Measurements from ENCODE around the gene BDP1.
"Not testable (repeated sequence)": the region's sequence is repeated elsewhere in the genome, so short reads cannot be mapped to it uniquely, and the experiment has no call there.

BDP1 gene

GRCh38 chr5:71494202-71494601 lies 38.8 kb downstream of the BDP1 start:
- H2BK12ac ChIP-seq (ENCODE audit: low read length in 2 of 2); H3K18ac ChIP-seq (ENCODE audit: low read depth in 1 of 2, low read length in 2 of 2); H3K9ac ChIP-seq (ENCODE audit: low read length); H3K4me1 ChIP-seq (ENCODE audit: control insufficient read depth, insufficient read depth, low read depth, low read length); H2AK5ac ChIP-seq (ENCODE audit: low read length, severe bottlenecking); H3K23ac ChIP-seq (ENCODE audit: low read length in 2 of 2); H3K27ac ChIP-seq (ENCODE audit: low read length, poor library complexity, severe bottlenecking); H2BK15ac ChIP-seq (ENCODE audit: low read depth, poor library complexity, severe bottlenecking); H3K4me2 ChIP-seq (ENCODE audit: low read length, poor library complexity, severe bottlenecking); H2BK5ac ChIP-seq (ENCODE audit: low read depth, low read length, poor library complexity, severe bottlenecking); H4K91ac ChIP-seq (ENCODE audit: low read length); H3K27me3 ChIP-seq (ENCODE audit: control insufficient read depth in 1 of 2, insufficient read depth in 1 of 2, low read length in 2 of 2); DNase-seq; H4K8ac ChIP-seq (ENCODE audit: low read length); H3K4ac ChIP-seq (ENCODE audit: low read depth in 1 of 2, low read length in 2 of 2); H2BK120ac ChIP-seq (ENCODE audit: low read depth, low read length); H3K9me3 ChIP-seq (ENCODE audit: control insufficient read depth, low read length); H3K14ac ChIP-seq (ENCODE audit: low read length in 2 of 2); H2AFZ ChIP-seq (ENCODE audit: low read depth, low read length); H3K4me3 ChIP-seq (ENCODE audit: insufficient read depth in 1 of 2, low read depth in 1 of 2, low read length in 2 of 2): not testable (repeated sequence)
- 76% methylated on average over 2 of the region's 4 CpGs for WGBS
- peaks cover 20% of the 10 kb centered on the region for H3K79me1 ChIP-seq (replicated peaks; ENCODE audit: low read length, poor library complexity, severe bottlenecking)
- H3K36me3 ChIP-seq (ENCODE audit: control insufficient read depth in 1 of 2, insufficient read depth in 2 of 2, low read depth in 1 of 2, low read length in 2 of 2) = peaks cover 23 to 83% of the 10 kb centered on the region in 2 experiments

- not testable (repeated sequence) for H3K18ac ChIP-seq (ENCODE audit: low read depth in 1 of 2, low read length in 2 of 2); H3K27me3 ChIP-seq (ENCODE audit: control insufficient read depth in 1 of 2, insufficient read depth in 1 of 2, low read length in 2 of 2); H4K91ac ChIP-seq (ENCODE audit: low read length); H2AFZ ChIP-seq (ENCODE audit: low read depth, low read length); DNase-seq; H3K9me3 ChIP-seq (ENCODE audit: control insufficient read depth, low read length); H2BK120ac ChIP-seq (ENCODE audit: low read depth, low read length); H3K4me3 ChIP-seq (ENCODE audit: insufficient read depth in 1 of 2, low read depth in 1 of 2, low read length in 2 of 2); H2AK5ac ChIP-seq (ENCODE audit: low read length, severe bottlenecking); H2BK5ac ChIP-seq (ENCODE audit: low read depth, low read length, poor library complexity, severe bottlenecking); H3K23ac ChIP-seq (ENCODE audit: low read length in 2 of 2); H3K14ac ChIP-seq (ENCODE audit: low read length in 2 of 2); H3K9ac ChIP-seq (ENCODE audit: low read length); H3K4me1 ChIP-seq (ENCODE audit: control insufficient read depth, insufficient read depth, low read depth, low read length); H3K4me2 ChIP-seq (ENCODE audit: low read length, poor library complexity, severe bottlenecking); H4K8ac ChIP-seq (ENCODE audit: low read length); H2BK15ac ChIP-seq (ENCODE audit: low read depth, poor library complexity, severe bottlenecking); H2BK12ac ChIP-seq (ENCODE audit: low read length in 2 of 2); H3K4ac ChIP-seq (ENCODE audit: low read depth in 1 of 2, low read length in 2 of 2); H3K27ac ChIP-seq (ENCODE audit: low read length, poor library complexity, severe bottlenecking)
- Histone ChIP-seq H3K79me1 (replicated peaks; ENCODE audit: low read length, poor library complexity, severe bottlenecking) (peaks cover 19% of the 10 kb centered on the region), H3K36me3 (ENCODE audit: control insufficient read depth in 1 of 2, insufficient read depth in 2 of 2, low read depth in 1 of 2, low read length in 2 of 2) (peaks cover 39 to 82% of the 10 kb centered on the region in 2 experiments)
- WGBS = 100% methylated on average over 9 of the region's 9 CpGs
Observed at GRCh38 chr5:71498756-71499155, 43.3 kb downstream of the BDP1 start.

DNA sequence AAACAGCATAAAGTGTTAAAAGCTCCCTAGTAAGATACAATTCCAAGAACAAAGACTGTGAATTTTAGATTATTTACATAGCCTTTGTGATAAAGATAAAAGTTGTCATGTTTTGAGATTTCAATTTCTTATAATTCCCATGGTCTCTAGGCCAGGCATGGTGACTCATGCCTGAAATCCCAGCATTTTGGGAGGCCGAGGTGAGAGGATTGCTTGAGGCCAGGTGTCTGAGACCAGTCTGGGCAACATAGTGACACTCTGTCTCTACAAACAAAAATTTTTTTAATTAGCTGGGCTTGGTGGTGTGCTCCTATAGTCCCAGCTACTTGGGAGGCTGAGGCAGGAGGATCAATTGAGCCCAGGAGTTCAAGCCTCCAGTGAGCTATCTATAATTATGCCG lies 48.1 kb downstream of the BDP1 start:
- no peak overlapping the region for H3K4ac ChIP-seq (ENCODE audit: low read depth in 1 of 2, low read length in 2 of 2)
- no peak overlapping the region for H3K4me3 ChIP-seq (ENCODE audit: insufficient read depth in 1 of 2, low read depth in 1 of 2, low read length in 2 of 2)

GRCh38 chr5:71522151-71522550 lies 66.7 kb downstream of the BDP1 start:
- Histone ChIP-seq H4K91ac (ENCODE audit: low read length) (no peak overlapping the region), H3K9me3 (ENCODE audit: control insufficient read depth, low read length) (no peaks in the 10 kb centered on the region), H2BK15ac (ENCODE audit: low read depth, poor library complexity, severe bottlenecking) (no peak overlapping the region), H4K8ac (ENCODE audit: low read length) (no peak overlapping the region), H3K4ac (ENCODE audit: low read depth in 1 of 2, low read length in 2 of 2) (no peak overlapping the region), H3K79me1 (replicated peaks; ENCODE audit: low read length, poor library complexity, severe bottlenecking) (peaks cover 4% of the 10 kb centered on the region), H3K4me1 (ENCODE audit: control insufficient read depth, insufficient read depth, low read depth, low read length) (no peaks in the 10 kb centered on the region), H3K27ac (ENCODE audit: low read length, poor library complexity, severe bottlenecking) (no peak overlapping the region), H3K36me3 (ENCODE audit: control insufficient read depth in 1 of 2, insufficient read depth in 2 of 2, low read depth in 1 of 2, low read length in 2 of 2) (peaks cover 24 to 67% of the 10 kb centered on the region in 2 experiments), H3K27me3 (ENCODE audit: control insufficient read depth in 1 of 2, insufficient read depth in 1 of 2, low read length in 2 of 2) (no peaks in the 10 kb centered on the region), H3K14ac (ENCODE audit: low read length in 2 of 2) (no peak overlapping the region), H3K18ac (ENCODE audit: low read depth in 1 of 2, low read length in 2 of 2) (no peak overlapping the region), H2AFZ (ENCODE audit: low read depth, low read length) (no peak overlapping the region), H2BK5ac (ENCODE audit: low read depth, low read length, poor library complexity, severe bottlenecking) (no peak overlapping the region), H3K9ac (ENCODE audit: low read length) (no peak overlapping the region), H2BK12ac (ENCODE audit: low read length in 2 of 2) (no peak overlapping the region), H3K4me3 (ENCODE audit: insufficient read depth in 1 of 2, low read depth in 1 of 2, low read length in 2 of 2) (no peak overlapping the region), H2AK5ac (ENCODE audit: low read length, severe bottlenecking) (no peak overlapping the region), H3K23ac (ENCODE audit: low read length in 2 of 2) (no peak overlapping the region), H2BK120ac (ENCODE audit: low read depth, low read length) (no peak overlapping the region), H3K4me2 (ENCODE audit: low read length, poor library complexity, severe bottlenecking) (no peak overlapping the region)
- WGBS = 100% methylated on average over 1 of the region's 1 CpG
- DNase-seq = no peak

More for the DNA sequence above, 48.1 kb downstream of the BDP1 start:
- Histone ChIP-seq H3K14ac (ENCODE audit: low read length in 2 of 2) (no peak overlapping the region), H3K9me3 (ENCODE audit: control insufficient read depth, low read length) (no peaks in the 10 kb centered on the region), H3K4me2 (ENCODE audit: low read length, poor library complexity, severe bottlenecking) (no peak overlapping the region), H2BK12ac (ENCODE audit: low read length in 2 of 2) (no peak overlapping the region), H2BK120ac (ENCODE audit: low read depth, low read length) (no peak overlapping the region), H3K79me1 (replicated peaks; ENCODE audit: low read length, poor library complexity, severe bottlenecking) (peaks cover 14% of the 10 kb centered on the region), H2AFZ (ENCODE audit: low read depth, low read length) (no peak overlapping the region), H4K8ac (ENCODE audit: low read length) (no peak overlapping the region), H3K27ac (ENCODE audit: low read length, poor library complexity, severe bottlenecking) (no peak overlapping the region), H4K91ac (ENCODE audit: low read length) (no peak overlapping the region), H3K4me1 (ENCODE audit: control insufficient read depth, insufficient read depth, low read depth, low read length) (no peaks in the 10 kb centered on the region), H3K27me3 (ENCODE audit: control insufficient read depth in 1 of 2, insufficient read depth in 1 of 2, low read length in 2 of 2) (no peaks in the 10 kb centered on the region), H3K9ac (ENCODE audit: low read length) (no peak overlapping the region), H2BK5ac (ENCODE audit: low read depth, low read length, poor library complexity, severe bottlenecking) (no peak overlapping the region), H2BK15ac (ENCODE audit: low read depth, poor library complexity, severe bottlenecking) (no peak overlapping the region), H3K18ac (ENCODE audit: low read depth in 1 of 2, low read length in 2 of 2) (no peak overlapping the region), H3K23ac (ENCODE audit: low read length in 2 of 2) (no peak overlapping the region), H3K36me3 (ENCODE audit: control insufficient read depth in 1 of 2, insufficient read depth in 2 of 2, low read depth in 1 of 2, low read length in 2 of 2) (peaks cover 37 to 93% of the 10 kb centered on the region in 2 experiments), H2AK5ac (ENCODE audit: low read length, severe bottlenecking) (no peak overlapping the region)
- DNase-seq = no peak
- WGBS = 100% methylated on average over 1 of the region's 2 CpGs

Data from mesenchymal stem cell (in vitro differentiated cells and primary cell).